Pons (tissue), 1 donor: ENCODE results near the gene NOP14.
"Not testable (repeated sequence)": the region's sequence is repeated elsewhere in the genome, so short reads cannot be mapped to it uniquely, and the experiment has no call there.

ENCODE experiments used
- DNase-seq: peaks from one replicate; pipeline ENCODE4 v3.0.0-alpha.2; 2016; ENCODE audit warnings: low spot score

NOP14 gene

DNA sequence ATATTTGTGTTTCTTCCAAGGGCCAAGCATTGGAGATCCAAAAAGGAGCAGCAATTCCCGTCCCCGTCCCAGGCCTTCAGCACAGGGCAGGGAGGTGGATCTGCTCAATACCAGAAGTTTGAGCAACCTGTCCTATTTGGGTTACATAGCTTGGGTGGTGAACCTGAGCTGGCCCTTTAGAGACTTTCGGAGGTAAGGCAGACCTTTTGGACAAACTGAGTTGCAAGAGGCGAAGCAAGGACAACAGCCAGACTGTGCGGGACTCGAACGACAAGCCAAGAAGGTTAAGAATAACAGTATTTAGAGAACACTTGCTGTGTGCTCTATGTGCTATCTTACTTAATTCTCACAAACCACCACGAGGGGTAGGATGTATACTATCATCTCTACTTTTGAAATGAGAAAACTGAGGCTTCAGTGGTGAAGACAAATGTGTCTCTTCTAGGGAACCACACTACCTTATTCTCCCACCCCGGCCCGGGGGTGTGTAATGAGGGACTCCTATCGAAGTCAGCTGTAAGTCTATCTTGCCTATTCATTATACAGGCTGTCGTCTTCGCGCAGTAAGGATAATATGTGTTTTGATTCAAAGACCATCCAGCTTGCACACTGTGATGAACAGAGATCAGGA, 1.3 kb downstream of the NOP14 start:
- DNase-seq = no peak

DNA sequence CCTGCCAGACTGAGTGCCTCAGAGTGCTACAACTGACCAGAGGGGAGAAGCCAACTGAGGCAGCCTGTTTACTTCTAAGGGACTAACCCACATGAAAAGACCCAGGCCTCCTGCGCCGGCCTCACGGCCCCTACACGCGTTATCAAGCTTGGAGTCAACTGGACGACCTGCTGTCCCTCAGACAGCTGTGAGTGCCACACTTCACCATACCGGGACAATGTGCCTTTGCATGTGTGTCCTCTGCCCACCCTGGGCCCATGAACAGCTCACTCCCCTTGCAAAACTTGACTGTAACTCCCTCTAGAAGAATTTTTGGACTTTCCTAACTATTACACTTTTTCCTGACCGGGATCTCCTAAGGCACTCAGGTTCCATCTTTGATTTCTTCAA, 1.8 kb downstream of the NOP14 start:
- DNase-seq = no peak

DNA sequence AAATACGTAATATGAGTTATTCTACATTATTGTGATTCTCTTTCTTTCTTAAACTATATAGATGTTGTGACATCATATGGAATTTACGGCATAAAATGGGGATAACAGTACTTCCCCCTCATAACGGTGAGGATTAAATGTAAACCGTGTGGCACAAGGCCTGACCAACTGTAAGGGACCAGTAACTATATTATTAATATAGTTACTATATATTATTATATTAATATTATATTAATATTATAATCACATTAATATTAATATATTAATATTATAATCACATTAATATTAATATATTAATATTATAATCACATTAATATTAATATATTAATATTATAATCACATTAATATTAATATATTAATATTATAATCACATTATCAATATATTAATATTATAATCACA, 2.8 kb downstream of the NOP14 start:
- not testable (repeated sequence) for DNase-seq

DNA sequence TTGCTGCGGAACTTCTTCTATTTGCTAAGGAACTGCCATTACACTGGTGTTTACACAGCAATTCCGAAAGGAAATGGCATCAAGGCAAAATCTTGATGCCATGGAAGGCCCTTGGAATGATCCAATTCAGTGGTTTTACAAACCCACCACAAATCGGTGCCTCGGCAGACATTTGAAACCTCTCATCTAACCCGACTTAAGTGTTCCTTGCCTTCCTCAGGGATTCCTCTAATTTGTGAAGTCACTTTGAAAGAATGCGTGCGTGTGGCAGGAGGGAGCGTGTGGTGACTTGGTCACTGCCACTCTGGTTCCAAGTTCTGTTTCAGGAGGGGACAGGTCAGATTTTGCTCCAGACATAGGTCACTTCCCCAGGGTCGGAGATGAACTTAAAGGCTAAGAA, 4.8 kb downstream of the NOP14 start:
- no peak for DNase-seq

DNA sequence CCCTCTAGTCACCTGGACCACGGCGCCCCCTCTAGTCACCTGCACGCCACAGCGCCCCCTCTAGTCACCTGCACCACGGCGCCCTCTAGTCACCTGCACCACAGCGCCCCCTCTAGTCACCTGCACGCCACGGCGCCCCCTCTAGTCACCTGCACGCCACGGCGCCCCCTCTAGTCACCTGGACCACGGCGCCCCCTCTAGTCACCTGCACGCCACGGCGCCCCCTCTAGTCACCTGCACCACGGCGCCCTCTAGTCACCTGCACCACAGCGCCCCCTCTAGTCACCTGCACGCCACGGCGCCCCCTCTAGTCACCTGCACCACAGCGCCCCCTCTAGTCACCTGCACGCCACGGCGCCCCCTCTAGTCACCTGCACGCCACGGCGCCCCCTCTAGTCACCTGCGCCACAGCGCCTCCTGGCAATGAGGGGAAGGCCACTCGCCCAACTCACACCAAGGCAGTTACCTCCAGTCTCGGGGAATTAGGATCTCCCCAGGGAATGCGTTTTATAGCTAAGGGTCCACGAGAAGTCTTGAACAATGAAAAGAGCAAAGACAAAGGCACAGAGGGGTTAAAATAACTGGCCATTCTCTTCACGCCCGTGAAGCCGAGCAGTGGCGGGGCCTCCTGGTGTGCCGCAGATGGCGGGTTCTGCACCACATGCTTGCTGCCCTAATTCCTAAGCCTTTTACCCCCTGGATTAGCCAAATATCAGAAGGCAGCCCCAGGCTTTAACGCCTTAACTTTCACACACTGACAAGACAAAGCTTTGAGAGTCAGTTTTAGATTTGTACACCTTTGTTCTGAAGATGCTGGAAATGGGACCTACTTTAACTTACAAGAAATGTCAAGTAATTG, 7.8 kb downstream of the NOP14 start:
- not testable (repeated sequence) for DNase-seq

DNA sequence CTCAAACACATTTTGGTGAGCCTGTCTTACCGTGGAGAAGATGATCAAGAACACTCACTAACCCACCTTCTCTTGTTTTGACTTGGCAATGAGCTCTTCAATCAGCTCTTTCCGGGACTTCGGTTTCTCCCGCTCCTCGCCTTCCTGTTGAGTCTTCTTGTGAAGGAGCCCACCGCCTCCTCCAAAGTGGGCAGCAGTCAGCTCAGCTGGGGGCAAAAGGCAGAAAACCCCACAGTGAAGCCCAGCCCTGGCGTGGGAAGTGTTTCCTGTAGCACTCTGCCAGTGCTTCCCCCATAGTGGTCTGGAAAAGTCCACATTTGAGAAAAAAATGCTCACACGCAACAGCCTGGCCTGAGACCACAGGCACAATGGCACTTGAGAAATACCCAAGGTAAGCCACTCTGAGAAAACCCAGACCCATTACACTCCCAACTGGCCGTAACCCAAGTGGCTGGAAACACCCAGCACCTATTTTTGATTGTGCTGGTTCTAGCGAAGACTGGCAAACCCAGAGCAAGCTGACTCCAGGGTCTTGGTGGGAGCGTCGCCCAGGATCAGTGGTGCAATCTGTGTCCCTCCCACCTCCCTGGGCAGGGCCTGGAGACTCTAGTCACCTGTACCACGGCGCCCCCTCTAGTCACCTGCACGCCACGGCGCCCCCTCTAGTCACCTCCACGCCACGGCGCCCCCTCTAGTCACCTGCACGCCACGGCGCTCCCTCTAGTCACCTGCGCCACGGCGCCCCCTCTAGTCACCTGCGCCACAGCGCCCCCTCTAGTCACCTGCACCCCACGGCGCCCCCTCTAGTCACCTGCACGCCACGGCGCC, 8.6 kb downstream of the NOP14 start:
- DNase-seq = no peak

DNA sequence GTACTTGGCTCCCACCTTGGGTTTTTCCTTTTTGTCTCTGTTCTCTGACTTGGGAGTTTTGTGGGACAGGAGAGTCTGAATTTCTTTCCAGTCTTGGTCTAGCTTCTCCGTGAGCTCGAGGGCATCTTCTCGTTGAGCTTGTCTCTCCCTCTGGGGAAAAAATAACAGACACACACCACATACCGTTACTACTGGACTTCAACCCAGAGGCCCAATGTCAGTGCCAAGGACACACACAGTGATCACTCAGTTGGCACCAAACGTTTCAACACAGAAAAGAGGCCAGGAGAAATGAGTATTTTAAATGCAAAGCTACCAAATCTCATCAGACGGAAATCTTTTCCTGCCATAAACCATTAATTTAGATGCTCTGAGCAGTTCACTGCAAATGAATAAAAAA, 9.7 kb downstream of the NOP14 start:
- no peak for DNase-seq

DNA sequence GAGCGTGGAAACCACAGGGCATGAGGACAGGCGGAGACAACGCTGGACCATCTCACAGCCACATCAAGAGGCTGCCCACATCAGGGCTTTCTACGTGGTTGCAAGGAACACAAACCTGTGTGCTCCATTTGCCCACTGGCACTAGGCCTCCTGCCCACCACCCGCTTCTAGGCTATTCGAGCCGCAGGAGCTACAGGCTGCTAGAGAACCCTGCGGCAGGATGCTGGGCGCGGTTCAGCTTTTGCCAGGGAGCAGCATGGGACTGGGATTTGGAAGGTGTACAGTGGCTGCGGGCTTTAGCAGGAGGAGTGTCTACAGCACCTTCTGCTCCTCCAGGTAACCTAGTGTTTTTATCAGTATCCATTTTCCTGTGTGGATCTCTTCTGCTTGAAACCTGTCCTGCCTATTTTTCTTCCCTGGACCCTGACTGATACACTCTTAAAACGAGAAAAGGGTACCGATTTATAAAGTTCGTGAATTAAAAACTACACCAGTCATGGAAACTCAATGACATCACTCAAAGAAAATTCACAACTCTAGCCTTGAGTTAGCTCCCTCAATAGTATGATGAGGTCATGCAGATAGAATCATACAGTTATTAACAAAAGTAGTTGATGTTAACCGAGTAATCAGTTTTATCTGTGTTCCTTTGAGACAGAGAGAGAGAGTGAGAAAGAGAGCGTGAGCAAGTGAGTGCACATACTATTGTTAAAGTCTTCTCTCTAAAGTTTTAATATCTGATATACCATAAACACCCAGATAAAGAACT, 12.8 kb downstream of the NOP14 start:
- no peak for DNase-seq

DNA sequence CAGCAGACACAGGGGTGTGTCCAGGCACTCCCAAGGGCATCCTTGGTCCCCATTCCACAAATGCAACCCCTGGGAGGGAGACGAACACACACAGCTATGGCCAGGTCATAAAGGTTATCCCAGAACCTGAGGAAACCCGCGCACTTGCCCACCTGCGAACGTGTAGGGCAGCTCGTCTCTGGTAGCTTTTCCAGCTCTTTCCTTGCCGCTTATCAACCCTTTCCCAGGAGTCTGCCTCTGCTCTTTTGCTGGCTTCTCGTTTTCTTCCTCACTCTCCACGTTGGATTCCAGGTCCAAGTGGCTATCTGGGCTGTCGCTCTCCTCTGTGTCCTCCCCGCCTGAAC, 13.5 kb downstream of the NOP14 start:
- no peak for DNase-seq

DNA sequence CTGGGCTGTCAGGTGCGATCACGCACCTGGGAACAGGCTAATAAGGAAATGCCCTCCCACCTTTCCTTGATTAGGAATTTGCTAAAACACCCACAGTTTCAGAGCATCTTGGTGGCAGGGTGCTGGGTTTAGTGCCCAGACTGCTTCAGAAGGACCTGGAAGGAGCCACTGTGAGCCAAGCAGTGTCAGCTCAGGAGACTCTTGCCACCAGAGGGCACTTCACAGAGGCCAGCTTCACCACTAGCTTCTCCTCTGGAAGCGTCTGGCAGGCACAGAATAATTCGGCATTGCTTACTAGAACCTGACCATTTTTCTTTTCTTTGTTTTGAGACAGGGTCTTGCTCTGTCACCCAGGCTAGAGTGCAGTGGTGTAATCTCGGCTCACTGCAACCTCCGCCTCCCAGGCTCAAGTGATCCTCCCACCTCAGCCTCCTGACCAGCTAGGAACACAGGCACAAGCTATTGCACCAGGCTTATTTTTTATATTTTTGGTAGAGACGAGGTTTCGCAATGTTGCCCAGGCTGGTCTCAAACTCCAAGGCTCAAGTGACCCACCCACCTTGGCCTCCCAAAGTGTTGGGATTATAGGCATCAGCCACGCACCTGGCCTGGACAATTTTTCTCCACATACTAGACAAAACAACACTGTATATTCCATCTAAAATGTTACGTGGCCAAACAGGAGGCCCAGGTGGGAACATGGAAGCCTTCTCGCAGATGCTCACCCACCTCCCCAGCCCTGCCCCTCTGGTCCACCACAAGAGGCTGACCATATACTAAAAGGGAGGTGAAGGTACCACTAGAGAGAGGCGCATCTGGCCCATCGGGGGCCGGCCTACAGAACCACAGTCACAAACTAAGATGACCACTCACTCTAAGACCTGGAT, 14.1 kb downstream of the NOP14 start:
- DNase-seq = no peak

DNA sequence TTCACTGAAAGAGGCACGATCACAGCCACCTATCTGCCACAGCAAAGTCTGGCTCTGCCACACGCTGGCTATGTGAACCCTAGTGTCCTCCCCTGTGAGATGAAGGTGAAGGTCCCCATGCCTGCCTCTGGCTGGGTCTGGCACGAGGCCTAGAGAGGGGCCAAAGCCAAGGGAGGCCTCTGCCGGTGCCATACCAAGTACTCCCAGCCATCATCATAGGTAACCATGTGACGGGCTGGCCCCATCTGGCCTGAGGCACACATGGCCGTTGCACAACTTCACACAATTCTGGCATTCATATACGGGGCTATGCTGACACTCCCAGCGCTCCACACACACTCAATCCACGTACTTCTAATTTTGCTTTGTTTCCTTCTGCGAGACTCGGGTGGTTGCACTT, 15.3 kb downstream of the NOP14 start:
- no peak for DNase-seq

DNA sequence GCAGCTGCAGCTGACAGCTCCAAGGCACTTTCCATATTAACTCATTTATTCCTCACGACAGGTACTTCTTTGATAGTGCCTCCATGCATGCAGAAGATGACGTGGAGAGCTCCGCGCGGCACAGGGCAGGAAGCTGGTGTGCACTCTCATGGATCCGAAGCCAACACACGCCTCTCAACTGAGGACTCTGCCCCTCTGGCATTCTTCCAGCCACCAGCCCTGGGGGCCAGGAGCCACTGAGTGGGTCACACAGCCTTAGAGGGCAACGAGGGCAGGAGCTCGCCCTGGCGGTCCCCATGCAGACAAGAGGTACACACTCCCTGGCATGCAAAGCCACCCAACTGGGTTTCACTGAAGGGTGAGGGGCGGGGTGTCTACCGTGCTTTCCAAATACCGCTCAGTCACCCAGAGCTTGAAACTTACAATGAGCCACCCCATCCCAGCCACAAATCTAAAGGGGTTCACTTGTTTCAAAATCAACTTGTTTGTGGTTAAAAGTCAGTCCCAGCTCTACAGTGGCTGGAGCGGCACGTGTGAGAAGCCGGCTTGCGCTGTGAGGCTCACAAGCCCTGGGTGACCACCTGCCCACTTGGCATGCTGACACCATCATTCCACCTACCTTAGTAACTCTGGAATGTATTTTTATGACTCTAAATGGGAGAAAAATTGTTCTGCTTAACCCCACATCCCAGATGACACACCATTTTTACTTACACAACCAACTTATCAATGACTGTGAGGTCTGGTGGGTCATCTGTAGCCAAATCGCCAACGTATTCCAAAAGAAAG, 16.2 kb downstream of the NOP14 start:
- DNase-seq = no peak

DNA sequence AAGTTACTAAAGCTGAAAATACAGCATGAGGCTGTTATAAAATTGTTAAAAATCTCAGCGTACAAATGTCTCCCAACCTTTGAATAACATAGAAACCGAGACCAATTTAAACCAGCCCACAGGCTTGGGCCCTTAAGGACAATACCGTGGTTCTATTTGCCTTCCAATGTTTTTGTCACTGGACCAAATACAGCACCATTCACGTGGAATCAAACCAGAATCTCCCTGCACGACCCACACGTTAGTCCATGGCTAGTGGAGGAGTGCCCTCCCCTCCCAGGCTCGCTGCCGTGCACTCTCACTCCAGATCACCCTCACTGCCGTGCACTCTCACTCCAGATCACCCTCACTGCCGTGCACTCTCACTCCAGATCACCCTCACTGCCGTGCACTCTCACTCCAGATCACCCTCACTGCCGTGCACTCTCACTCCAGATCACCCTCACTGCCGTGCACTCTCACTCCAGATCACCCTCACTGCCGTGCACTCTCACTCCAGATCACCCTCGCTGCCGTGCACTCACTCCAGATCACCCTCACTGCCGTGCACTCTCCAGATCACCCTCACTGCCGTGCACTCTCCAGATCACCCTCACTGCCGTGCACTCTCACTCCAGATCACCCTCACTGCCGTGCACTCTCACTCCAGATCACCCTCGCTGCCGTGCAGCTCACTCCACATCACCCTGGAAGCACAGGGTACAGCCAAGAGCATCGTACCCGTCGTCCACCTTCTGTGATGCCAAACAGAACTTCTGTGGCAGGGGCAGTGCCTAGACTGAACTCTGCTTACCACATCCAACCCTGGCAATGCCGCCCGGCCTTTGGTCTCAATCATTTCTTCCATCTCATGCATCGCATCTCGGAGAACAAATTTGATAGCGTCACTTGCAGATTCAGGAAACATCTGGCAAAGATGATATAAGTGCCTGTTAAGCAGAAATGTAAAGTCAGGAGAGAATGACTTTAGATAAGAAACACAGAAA, 17.3 kb downstream of the NOP14 start:
- not testable (repeated sequence) for DNase-seq

DNA sequence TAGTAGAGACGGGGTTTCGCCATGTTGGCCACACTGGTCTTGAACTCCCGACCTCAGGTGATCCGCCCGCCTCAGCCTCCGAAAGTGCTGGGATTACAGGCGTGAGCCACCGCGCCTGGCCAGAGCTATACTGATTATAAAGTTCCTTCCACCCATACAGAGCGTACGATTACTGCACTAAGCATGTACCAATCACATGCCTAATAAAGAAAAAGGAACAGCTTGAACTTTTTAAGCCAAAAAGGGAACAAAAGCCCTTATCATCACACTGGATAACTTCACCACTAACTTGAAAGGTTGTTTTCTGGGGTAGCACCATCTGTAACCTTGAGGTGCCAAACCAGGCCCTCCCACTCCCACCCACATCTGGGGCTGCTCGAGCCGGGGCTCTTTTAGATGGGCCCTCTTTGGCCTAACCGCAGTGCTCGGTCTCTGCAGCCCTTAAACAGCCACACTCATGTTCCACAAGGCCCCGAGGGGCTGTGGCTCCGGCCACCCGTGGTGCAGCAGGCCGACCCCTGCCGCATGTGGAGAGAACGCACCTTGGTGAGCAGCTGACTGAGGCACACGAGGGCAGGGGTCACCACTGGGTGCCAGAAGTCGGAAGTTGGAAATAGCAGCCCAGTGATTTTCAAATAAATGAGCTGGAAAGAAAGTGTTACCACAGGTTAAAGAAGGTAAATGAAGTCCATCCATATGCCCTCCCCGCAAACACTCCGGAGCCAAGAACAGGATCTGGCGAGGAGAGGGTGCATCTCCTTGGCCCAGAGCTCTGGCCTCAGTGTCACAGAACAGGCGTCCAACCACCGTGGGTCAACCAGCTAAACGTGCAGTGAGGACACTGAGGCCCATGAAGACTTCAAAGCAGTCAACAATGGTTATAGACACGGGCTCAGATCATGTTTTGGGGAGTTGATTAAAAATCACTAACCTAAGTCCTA, 18.4 kb downstream of the NOP14 start:
- no peak for DNase-seq

DNA sequence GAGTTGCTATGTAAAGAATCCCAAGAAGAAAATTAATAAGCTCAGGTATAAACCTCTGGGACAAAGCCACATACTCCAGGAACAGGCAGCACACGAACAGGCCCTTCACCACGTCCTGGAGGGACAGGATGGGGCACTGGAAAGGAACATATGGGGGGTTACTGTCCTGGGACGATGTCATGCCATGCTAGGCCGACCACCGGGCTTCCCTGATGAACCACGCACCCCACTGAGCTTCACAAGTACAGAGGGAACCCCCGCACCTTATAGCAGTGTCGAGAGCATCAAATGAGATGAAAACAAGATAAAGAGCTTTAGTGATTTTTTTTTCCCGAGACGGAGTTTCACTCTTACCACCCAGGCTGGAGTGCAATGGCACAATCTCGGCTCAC, 19.1 kb downstream of the NOP14 start:
- DNase-seq = no peak

DNA sequence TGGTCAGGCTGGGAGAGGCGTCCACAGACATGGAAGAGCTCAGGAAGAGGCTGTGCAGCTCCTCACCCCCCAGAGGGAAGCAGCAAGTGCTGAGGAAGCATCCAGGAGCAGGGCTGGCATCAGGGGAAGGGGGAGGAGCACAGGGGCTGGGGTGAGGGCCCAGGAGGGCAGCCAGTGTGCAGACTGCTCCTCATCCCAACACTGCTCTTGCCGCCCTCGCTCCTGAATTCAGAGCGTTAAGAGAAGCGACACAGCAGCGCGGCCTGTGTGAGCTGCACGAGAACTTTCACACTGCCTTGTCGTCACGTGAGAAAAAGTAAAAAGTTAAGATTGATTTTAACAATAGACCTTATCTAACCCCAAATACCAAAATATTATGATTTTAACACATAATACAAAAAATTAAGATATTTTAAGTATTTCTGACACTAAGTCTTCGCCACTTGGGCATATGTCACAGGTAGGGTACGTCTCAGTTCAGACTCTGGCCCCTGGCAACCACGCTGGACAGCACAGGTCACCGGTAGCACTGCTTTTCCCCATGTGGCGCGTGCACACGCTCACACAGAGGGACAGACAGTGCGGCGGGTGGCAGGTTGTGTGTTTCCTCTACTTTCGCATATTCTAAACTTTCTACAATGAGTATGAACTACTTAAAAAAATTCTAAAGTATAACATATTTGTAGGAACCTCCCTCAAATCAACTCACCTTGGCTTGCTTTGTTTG, 19.7 kb downstream of the NOP14 start:
- no peak for DNase-seq
